Measurements from ENCODE around the gene STOX2.

The STOX2 gene

GRCh38 chr4:183986291-183986970 lies 81.3 kb downstream of the STOX2 start:
- DNase-seq (ENCODE audit: low spot score), result no peak

- DNase-seq (ENCODE audit: low spot score), result peak; percentile 85
Observed at GRCh38 chr4:183986971-183987946, 82.2 kb downstream of the STOX2 start.

- peak; percentile 89 for DNase-seq (ENCODE audit: low spot score)
Observed at GRCh38 chr4:183987987-183988392, 82.9 kb downstream of the STOX2 start.

- no peak for DNase-seq (ENCODE audit: low spot score)
Observed at GRCh38 chr4:183988874-183989273, 83.8 kb downstream of the STOX2 start.

GRCh38 chr4:183989461-183989860 lies 84.4 kb downstream of the STOX2 start:
- no peak for DNase-seq (ENCODE audit: low spot score)

GRCh38 chr4:183989931-183990330 lies 84.8 kb downstream of the STOX2 start:
- DNase-seq (ENCODE audit: low spot score), result no peak

GRCh38 chr4:183993676-183994075 lies 88.6 kb downstream of the STOX2 start:
- no peak for DNase-seq (ENCODE audit: low spot score)

GRCh38 chr4:183995570-183995969 lies 90.5 kb downstream of the STOX2 start:
- DNase-seq (ENCODE audit: low spot score), result no peak

GRCh38 chr4:183996868-183997267 lies 91.8 kb downstream of the STOX2 start:
- DNase-seq (ENCODE audit: low spot score), result no peak

GRCh38 chr4:183999435-183999834 lies 94.3 kb downstream of the STOX2 start:
- no peak for DNase-seq (ENCODE audit: low spot score)

- peak; percentile 36 for DNase-seq (ENCODE audit: low spot score)
Observed at GRCh38 chr4:184000457-184001396, 95.6 kb downstream of the STOX2 start.

GRCh38 chr4:184003433-184003832 lies 98.3 kb downstream of the STOX2 start:
- DNase-seq (ENCODE audit: low spot score), result no peak

GRCh38 chr4:184007891-184008290 lies 102.8 kb downstream of the STOX2 start:
- DNase-seq (ENCODE audit: low spot score), result no peak

- DNase-seq (ENCODE audit: low spot score), result no peak
Observed at GRCh38 chr4:184010696-184011095, 105.6 kb downstream of the STOX2 start.

GRCh38 chr4:184011826-184012380 lies 106.8 kb downstream of the STOX2 start:
- DNase-seq (ENCODE audit: low spot score), result no peak

- DNase-seq (ENCODE audit: low spot score), result no peak
Observed at GRCh38 chr4:184012937-184013336, 107.8 kb downstream of the STOX2 start.

- no peak for DNase-seq (ENCODE audit: low spot score)
Observed at GRCh38 chr4:184014301-184014700, 109.2 kb downstream of the STOX2 start.

- peak; percentile 25 for DNase-seq (ENCODE audit: low spot score)
Observed at GRCh38 chr4:184016759-184017668, 111.9 kb downstream of the STOX2 start.

GRCh38 chr4:184019076-184019475 lies 114.0 kb downstream of the STOX2 start:
- DNase-seq (ENCODE audit: low spot score), result no peak

All from Ammon's horn (tissue), 1 donor.